HFF-Myc (cell line): Measurements from ENCODE around the gene NEAT1.

Experiments used
- DNase-seq: peaks from one replicate; pipeline ENCODE4 v3.0.0-alpha.2; 2011; ENCODE audit warnings: low read depth; ENCODE audit errors: extremely low read depth
- H3K4me3 ChIP-seq: replicated peaks from 2 replicates; pipeline ENCODE4 v1.5.1; 2011; ENCODE audit warnings: low read depth, mild to moderate bottlenecking, control low read depth, low read length
- CTCF ChIP-seq: IDR thresholded peaks from 2 replicates; pipeline ENCODE4 v1.5.1; 2012; ENCODE audit warnings: mild to moderate bottlenecking, low read depth, low read length, control low read depth; ENCODE audit errors: missing control alignments

The NEAT1 gene

GRCh38 chr11:65474864-65475263, 52.3 kb downstream of the NEAT1 start:
- no peak for TF ChIP-seq CTCF
- no peak overlapping the region for H3K4me3 ChIP-seq
- DNase-seq = no peak

- DNase-seq = no peak
Observed at GRCh38 chr11:65476632-65477148, 54.1 kb downstream of the NEAT1 start.

GRCh38 chr11:65477149-65477965, 54.8 kb downstream of the NEAT1 start:
- H3K4me3 ChIP-seq = peak overlapping the region; percentile 89
- no peak for DNase-seq
- TF ChIP-seq CTCF = no peak

More at GRCh38 chr11:65476632-65477148, 54.1 kb downstream of the NEAT1 start:
- no peak for TF ChIP-seq CTCF
- H3K4me3 ChIP-seq = peak overlapping the region; percentile 89

GRCh38 chr11:65478388-65479183, 56.0 kb downstream of the NEAT1 start:
- TF ChIP-seq CTCF = no peak
- H3K4me3 ChIP-seq = peak overlapping the region; percentile 27
- DNase-seq = no peak

GRCh38 chr11:65479184-65480145, 56.9 kb downstream of the NEAT1 start:
- TF ChIP-seq CTCF = peak; percentile 41
- no peak for DNase-seq
- peak overlapping the region; percentile 27 for H3K4me3 ChIP-seq

GRCh38 chr11:65482306-65482850, 59.8 kb downstream of the NEAT1 start:
- H3K4me3 ChIP-seq = no peak overlapping the region
- DNase-seq = no peak
- no peak for TF ChIP-seq CTCF
